ENCODE results near the gene GYG1. TPM values are rescaled to one million over a fixed set of nuclear protein-coding genes. Genes with fewer than 3 reads are reported as not detected.

Gene GYG1
- polyA plus RNA-seq, 1 donor, result 31.7 TPM

- H3K27ac ChIP-seq (ENCODE audit: low read length), result no peak overlapping the region
Measured at GRCh38 chr3:148955544-148956346, 35.6 kb upstream of the GYG1 start.

GRCh38 chr3:148957586-148957985 lies 33.8 kb upstream of the GYG1 start:
- Histone ChIP-seq H3K27ac (ENCODE audit: low read length) (no peak overlapping the region), H3K9me3 (ENCODE audit: control insufficient read depth, low read depth, low read length) (no peaks in the 10 kb centered on the region), H3K36me3 (ENCODE audit: control insufficient read depth, insufficient read depth, low read length) (no peaks in the 10 kb centered on the region), H3K27me3 (ENCODE audit: control insufficient read depth, insufficient read depth, low read length) (no peaks in the 10 kb centered on the region), H3K4me1 (ENCODE audit: control insufficient read depth, insufficient read depth, low read length) (no peaks in the 10 kb centered on the region), H3K4me3 (ENCODE audit: low read length) (no peak overlapping the region)
- no CpG with 5 or more reads among the region's 2 CpGs for WGBS (ENCODE audit: insufficient coverage, low lambda C conversion rate)
- peak in 1 of 2 donors; percentile 17 for DNase-seq

More at GRCh38 chr3:148955544-148956346, 35.6 kb upstream of the GYG1 start:
- no peaks in the 10 kb centered on the region for H3K27me3 ChIP-seq (ENCODE audit: control insufficient read depth, insufficient read depth, low read length)
- H3K4me1 ChIP-seq (ENCODE audit: control insufficient read depth, insufficient read depth, low read length), result no peaks in the 10 kb centered on the region
- no peaks in the 10 kb centered on the region for H3K9me3 ChIP-seq (ENCODE audit: control insufficient read depth, low read depth, low read length)
- H3K36me3 ChIP-seq (ENCODE audit: control insufficient read depth, insufficient read depth, low read length), result no peaks in the 10 kb centered on the region
- 5% methylated on average over 2 of the region's 12 CpGs for WGBS (ENCODE audit: insufficient coverage, low lambda C conversion rate)
- DNase-seq, result peak; percentile 33 to 46
- no peak overlapping the region for H3K4me3 ChIP-seq (ENCODE audit: low read length)

- Histone ChIP-seq H3K27me3 (ENCODE audit: control insufficient read depth, insufficient read depth, low read length) (no peaks in the 10 kb centered on the region), H3K4me3 (ENCODE audit: low read length) (no peak overlapping the region), H3K36me3 (ENCODE audit: control insufficient read depth, insufficient read depth, low read length) (no peaks in the 10 kb centered on the region), H3K4me1 (ENCODE audit: control insufficient read depth, insufficient read depth, low read length) (no peaks in the 10 kb centered on the region), H3K27ac (ENCODE audit: low read length) (no peak overlapping the region), H3K9me3 (ENCODE audit: control insufficient read depth, low read depth, low read length) (no peaks in the 10 kb centered on the region)
- no CpG with 5 or more reads among the region's 1 CpG for WGBS (ENCODE audit: insufficient coverage, low lambda C conversion rate)
- DNase-seq, result peak in 1 of 2 donors; percentile 31
Measured at GRCh38 chr3:148958696-148959095, 32.6 kb upstream of the GYG1 start.

DNA sequence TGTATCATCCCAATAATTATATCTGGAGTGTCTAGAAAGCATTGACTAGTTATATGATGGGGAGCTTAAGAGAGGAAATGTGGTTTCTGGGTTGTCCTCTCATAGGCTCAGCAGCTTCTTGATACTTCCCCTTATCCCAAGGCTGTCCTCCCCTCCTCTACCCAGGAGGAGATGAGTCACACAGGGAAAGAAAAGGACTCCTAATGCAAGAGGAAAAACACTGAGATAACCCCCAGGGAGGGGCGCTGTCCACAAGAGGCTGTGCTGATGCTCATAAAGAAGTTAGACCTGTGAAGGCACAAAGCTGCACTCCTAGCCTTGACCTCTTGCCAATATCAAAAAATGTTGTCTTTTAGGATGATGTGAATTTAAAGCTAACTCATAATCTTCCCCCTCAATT lies 28.8 kb upstream of the GYG1 start:
- Histone ChIP-seq H3K27ac (ENCODE audit: low read length) (no peak overlapping the region), H3K4me1 (ENCODE audit: control insufficient read depth, insufficient read depth, low read length) (no peaks in the 10 kb centered on the region), H3K36me3 (ENCODE audit: control insufficient read depth, insufficient read depth, low read length) (no peaks in the 10 kb centered on the region), H3K9me3 (ENCODE audit: control insufficient read depth, low read depth, low read length) (no peaks in the 10 kb centered on the region), H3K27me3 (ENCODE audit: control insufficient read depth, insufficient read depth, low read length) (no peaks in the 10 kb centered on the region), H3K4me3 (ENCODE audit: low read length) (no peak overlapping the region)
- peak in 1 of 2 donors; percentile 13 for DNase-seq
- no CpG with 5 or more reads among the region's 1 CpG for WGBS (ENCODE audit: insufficient coverage, low lambda C conversion rate)

- H3K27ac ChIP-seq (ENCODE audit: low read length), result no peak overlapping the region
Measured at GRCh38 chr3:148964809-148965208, 26.5 kb upstream of the GYG1 start.

GRCh38 chr3:148968321-148968720 lies 23.0 kb upstream of the GYG1 start:
- no CpG with 5 or more reads among the region's 1 CpG for WGBS (ENCODE audit: insufficient coverage, low lambda C conversion rate)
- Histone ChIP-seq H3K27me3 (ENCODE audit: control insufficient read depth, insufficient read depth, low read length) (no peaks in the 10 kb centered on the region), H3K4me1 (ENCODE audit: control insufficient read depth, insufficient read depth, low read length) (no peaks in the 10 kb centered on the region), H3K27ac (ENCODE audit: low read length) (no peak overlapping the region), H3K4me3 (ENCODE audit: low read length) (no peak overlapping the region), H3K36me3 (ENCODE audit: control insufficient read depth, insufficient read depth, low read length) (no peaks in the 10 kb centered on the region), H3K9me3 (ENCODE audit: control insufficient read depth, low read depth, low read length) (no peaks in the 10 kb centered on the region)
- no peak for DNase-seq

More at GRCh38 chr3:148964809-148965208, 26.5 kb upstream of the GYG1 start:
- WGBS (ENCODE audit: insufficient coverage, low lambda C conversion rate), result no CpG with 5 or more reads among the region's 3 CpGs
- H3K27me3 ChIP-seq (ENCODE audit: control insufficient read depth, insufficient read depth, low read length), result no peaks in the 10 kb centered on the region
- H3K36me3 ChIP-seq (ENCODE audit: control insufficient read depth, insufficient read depth, low read length), result no peaks in the 10 kb centered on the region
- no peaks in the 10 kb centered on the region for H3K4me1 ChIP-seq (ENCODE audit: control insufficient read depth, insufficient read depth, low read length)
- H3K9me3 ChIP-seq (ENCODE audit: control insufficient read depth, low read depth, low read length), result no peaks in the 10 kb centered on the region
- no peak for DNase-seq
- H3K4me3 ChIP-seq (ENCODE audit: low read length), result no peak overlapping the region

GRCh38 chr3:148970271-148970670 lies 21.1 kb upstream of the GYG1 start:
- WGBS (ENCODE audit: insufficient coverage, low lambda C conversion rate), result 60% methylated on average over 1 of the region's 7 CpGs
- H3K4me1 ChIP-seq (ENCODE audit: control insufficient read depth, insufficient read depth, low read length), result no peaks in the 10 kb centered on the region
- no peaks in the 10 kb centered on the region for H3K36me3 ChIP-seq (ENCODE audit: control insufficient read depth, insufficient read depth, low read length)
- H3K4me3 ChIP-seq (ENCODE audit: low read length), result no peak overlapping the region
- no peaks in the 10 kb centered on the region for H3K9me3 ChIP-seq (ENCODE audit: control insufficient read depth, low read depth, low read length)
- no peak for DNase-seq
- H3K27me3 ChIP-seq (ENCODE audit: control insufficient read depth, insufficient read depth, low read length), result no peaks in the 10 kb centered on the region
- no peak overlapping the region for H3K27ac ChIP-seq (ENCODE audit: low read length)

GRCh38 chr3:148971401-148972163 lies 19.8 kb upstream of the GYG1 start:
- no peaks in the 10 kb centered on the region for H3K27me3 ChIP-seq (ENCODE audit: control insufficient read depth, insufficient read depth, low read length)
- no peak overlapping the region for H3K4me3 ChIP-seq (ENCODE audit: low read length)
- no peaks in the 10 kb centered on the region for H3K36me3 ChIP-seq (ENCODE audit: control insufficient read depth, insufficient read depth, low read length)
- H3K4me1 ChIP-seq (ENCODE audit: control insufficient read depth, insufficient read depth, low read length), result no peaks in the 10 kb centered on the region
- 83% methylated on average over 1 of the region's 1 CpG for WGBS (ENCODE audit: insufficient coverage, low lambda C conversion rate)
- H3K9me3 ChIP-seq (ENCODE audit: control insufficient read depth, low read depth, low read length), result no peaks in the 10 kb centered on the region
- no peak for DNase-seq
- H3K27ac ChIP-seq (ENCODE audit: low read length), result no peak overlapping the region

DNA sequence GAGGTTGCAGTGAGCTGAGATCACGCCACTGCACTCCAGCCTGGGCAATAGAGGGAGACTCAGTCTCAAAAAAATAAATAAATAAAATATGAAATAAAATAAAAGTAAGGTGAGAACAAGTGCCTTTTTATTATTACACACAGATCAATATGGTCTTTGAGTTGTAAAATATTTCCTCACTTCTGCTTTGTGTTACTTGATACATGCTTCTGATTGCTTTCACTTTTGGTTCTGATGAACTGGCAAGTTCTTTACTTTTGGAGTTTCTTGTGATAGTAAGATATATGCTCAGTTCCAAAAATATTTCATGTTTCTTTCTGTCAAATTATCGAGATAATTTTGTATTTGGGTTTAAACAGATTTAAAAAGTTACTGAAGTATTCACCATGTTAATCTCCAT lies 16.6 kb upstream of the GYG1 start:
- 100% methylated on average over 1 of the region's 2 CpGs for WGBS (ENCODE audit: insufficient coverage, low lambda C conversion rate)
- H3K9me3 ChIP-seq (ENCODE audit: control insufficient read depth, low read depth, low read length), result no peaks in the 10 kb centered on the region
- H3K36me3 ChIP-seq (ENCODE audit: control insufficient read depth, insufficient read depth, low read length), result no peaks in the 10 kb centered on the region
- no peak overlapping the region for H3K4me3 ChIP-seq (ENCODE audit: low read length)
- H3K4me1 ChIP-seq (ENCODE audit: control insufficient read depth, insufficient read depth, low read length), result no peaks in the 10 kb centered on the region
- no peak overlapping the region for H3K27ac ChIP-seq (ENCODE audit: low read length)
- DNase-seq, result no peak
- H3K27me3 ChIP-seq (ENCODE audit: control insufficient read depth, insufficient read depth, low read length), result no peaks in the 10 kb centered on the region

DNA sequence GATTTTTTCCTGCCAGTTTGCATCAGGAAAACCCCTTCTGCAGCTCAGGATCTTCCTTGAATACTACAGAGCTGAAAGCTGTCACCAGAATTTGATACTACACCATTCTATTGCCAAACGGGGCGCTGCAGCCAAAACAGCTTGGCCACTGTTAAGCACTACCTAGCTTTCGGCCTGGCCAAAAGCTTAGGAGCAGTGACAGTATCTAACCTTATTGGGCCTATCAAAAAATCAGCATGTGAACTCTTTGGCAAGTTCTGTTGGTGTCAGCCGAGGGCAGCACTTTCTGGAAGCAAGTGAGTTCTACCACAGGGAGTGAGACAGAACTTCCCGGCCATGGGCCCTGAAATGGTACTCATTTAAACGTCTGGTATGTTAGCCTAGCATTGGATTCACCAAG lies 16.1 kb upstream of the GYG1 start:
- no CpG with 5 or more reads among the region's 6 CpGs for WGBS (ENCODE audit: insufficient coverage, low lambda C conversion rate)
- Histone ChIP-seq H3K4me3 (ENCODE audit: low read length) (no peak overlapping the region), H3K4me1 (ENCODE audit: control insufficient read depth, insufficient read depth, low read length) (no peaks in the 10 kb centered on the region), H3K36me3 (ENCODE audit: control insufficient read depth, insufficient read depth, low read length) (no peaks in the 10 kb centered on the region), H3K9me3 (ENCODE audit: control insufficient read depth, low read depth, low read length) (no peaks in the 10 kb centered on the region), H3K27me3 (ENCODE audit: control insufficient read depth, insufficient read depth, low read length) (no peaks in the 10 kb centered on the region), H3K27ac (ENCODE audit: low read length) (no peak overlapping the region)
- no peak for DNase-seq
